ENCODE data around the gene PTPRM. TPM values are rescaled to one million over a fixed set of nuclear protein-coding genes. Genes with fewer than 3 reads are reported as not detected.

The PTPRM gene
- total and polyA plus RNA-seq, 2 donors (not counting 3 experiments of a cell fraction or from before 2014, with no cell fraction given) = 37.4 to 43.7 TPM

DNA sequence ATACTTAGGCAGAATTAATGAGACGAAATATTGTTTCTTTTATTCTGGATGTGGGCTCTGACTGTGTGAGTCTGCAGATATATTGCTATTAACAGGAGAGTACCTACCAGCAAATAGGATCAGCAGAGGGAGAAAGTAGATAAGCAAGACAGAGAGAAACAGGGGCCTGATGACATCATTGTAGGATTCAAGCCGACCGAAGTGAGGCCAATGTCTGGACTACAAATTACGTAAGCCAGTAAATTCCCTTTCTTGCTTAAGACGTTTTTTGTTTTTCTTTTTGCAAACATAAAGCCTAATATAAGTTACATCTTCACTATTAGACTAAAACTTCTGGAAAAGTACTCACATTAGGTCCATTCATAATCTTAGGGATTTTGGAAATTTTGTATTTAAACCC, 21.4 kb upstream of the PTPRM start:
- Histone ChIP-seq H3K79me2 (ENCODE audit: control insufficient read depth, insufficient read depth, low read length) (no peaks in the 10 kb centered on the region), H3K4me1 (ENCODE audit: control insufficient read depth, extremely low read depth, insufficient read depth, low read length) (no peaks in the 10 kb centered on the region), H4K20me1 (replicated peaks; ENCODE audit: control insufficient read depth, extremely low read depth, insufficient read depth, low read length) (no peaks in the 10 kb centered on the region), H2AFZ (ENCODE audit: low read depth, low read length) (no peak overlapping the region), H3K9me1 (replicated peaks; ENCODE audit: control insufficient read depth, extremely low read depth, insufficient read depth, low read length) (no peaks in the 10 kb centered on the region), H3K27ac (ENCODE audit: insufficient read depth, low read depth, low read length) (no peak overlapping the region), H3K27me3 (ENCODE audit: control insufficient read depth in 2 of 2, insufficient read depth in 2 of 2, low read length in 2 of 2) (no peaks in the 10 kb centered on the region), H3K9ac (replicated peaks; ENCODE audit: extremely low read depth, insufficient read depth, low read length) (no peak overlapping the region), H3K36me3 (ENCODE audit: control insufficient read depth in 2 of 2, extremely low read depth in 1 of 2, insufficient read depth in 2 of 2, low read length in 2 of 2) (no peaks in the 10 kb centered on the region), H3K4me3 (replicated peaks in 1 of 3; ENCODE audit: insufficient read depth in 1 of 3, low read depth in 1 of 3, low read length in 3 of 3) (no peak overlapping the region), H3K9me3 (replicated peaks; ENCODE audit: control insufficient read depth, insufficient read depth, low read length) (no peaks in the 10 kb centered on the region), H3K4me2 (ENCODE audit: insufficient read depth, low read length) (no peak overlapping the region)
- FAIRE-seq (no peak), DNase-seq (ENCODE audit: low read depth, low spot score) (no peak)
- intact Hi-C loops (cut with micrococcal nuclease) (no loop called here), dilution Hi-C loops (cut with MboI; ENCODE audit: extremely low pct_ligation_motif_present, low sequenced_read_pairs) (no loop called here)
- ChIA-PET POLR2A (no interaction called here), CTCF (no interaction called here)
- TF ChIP-seq, protein P1, sequence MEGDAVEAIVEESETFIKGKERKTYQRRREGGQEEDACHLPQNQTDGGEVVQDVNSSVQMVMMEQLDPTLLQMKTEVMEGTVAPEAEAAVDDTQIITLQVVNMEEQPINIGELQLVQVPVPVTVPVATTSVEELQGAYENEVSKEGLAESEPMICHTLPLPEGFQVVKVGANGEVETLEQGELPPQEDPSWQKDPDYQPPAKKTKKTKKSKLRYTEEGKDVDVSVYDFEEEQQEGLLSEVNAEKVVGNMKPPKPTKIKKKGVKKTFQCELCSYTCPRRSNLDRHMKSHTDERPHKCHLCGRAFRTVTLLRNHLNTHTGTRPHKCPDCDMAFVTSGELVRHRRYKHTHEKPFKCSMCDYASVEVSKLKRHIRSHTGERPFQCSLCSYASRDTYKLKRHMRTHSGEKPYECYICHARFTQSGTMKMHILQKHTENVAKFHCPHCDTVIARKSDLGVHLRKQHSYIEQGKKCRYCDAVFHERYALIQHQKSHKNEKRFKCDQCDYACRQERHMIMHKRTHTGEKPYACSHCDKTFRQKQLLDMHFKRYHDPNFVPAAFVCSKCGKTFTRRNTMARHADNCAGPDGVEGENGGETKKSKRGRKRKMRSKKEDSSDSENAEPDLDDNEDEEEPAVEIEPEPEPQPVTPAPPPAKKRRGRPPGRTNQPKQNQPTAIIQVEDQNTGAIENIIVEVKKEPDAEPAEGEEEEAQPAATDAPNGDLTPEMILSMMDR (IDR thresholded peaks at IDR 0.05; ENCODE audit: extremely low read depth in 1 of 2, insufficient read depth in 1 of 2, low read depth in 1 of 2, low read length in 2 of 2) = no peak
- TF ChIP-seq, protein P2, sequence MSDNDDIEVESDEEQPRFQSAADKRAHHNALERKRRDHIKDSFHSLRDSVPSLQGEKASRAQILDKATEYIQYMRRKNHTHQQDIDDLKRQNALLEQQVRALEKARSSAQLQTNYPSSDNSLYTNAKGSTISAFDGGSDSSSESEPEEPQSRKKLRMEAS (IDR thresholded peaks at IDR 0.05; ENCODE audit: insufficient read depth, insufficient read length) = no peak
- no peak for TF ChIP-seq JUN (IDR thresholded peaks at IDR 0.05; ENCODE audit: borderline replicate concordance, insufficient read depth, insufficient read length, low read depth)
- TF ChIP-seq POLR2A (IDR thresholded peaks at IDR 0.05; ENCODE audit: low read depth, low read length) = no peak
- TF ChIP-seq MYC (IDR thresholded peaks at IDR 0.05; ENCODE audit: low read depth, low read length) = no peak
- TF ChIP-seq EZH2 (IDR thresholded peaks at IDR 0.05; ENCODE audit: borderline replicate concordance, low read depth, low read length, severe bottlenecking) = no peak
- no peak for TF ChIP-seq FOS (IDR thresholded peaks at IDR 0.05; ENCODE audit: borderline replicate concordance, insufficient read depth, low read length)
- no peak for TF ChIP-seq POLR2AphosphoS5 (IDR thresholded peaks at IDR 0.05; ENCODE audit: insufficient read depth, low read depth, low read length)
- TF ChIP-seq GATA2 (IDR thresholded peaks at IDR 0.05; ENCODE audit: insufficient read depth, insufficient read length, low read depth, low read length) = no peak
- no TSS peak for BruUV-seq (replicated peaks)

Measured in endothelial cell of umbilical vein (primary cell).